ENCODE results near the gene ETNK1. TPM values are rescaled to one million over a fixed set of nuclear protein-coding genes. Genes with fewer than 3 reads are reported as not detected.

Gene ETNK1
- total RNA-seq, 1 experiment from 2014 or later: 70.1 TPM

DNA sequence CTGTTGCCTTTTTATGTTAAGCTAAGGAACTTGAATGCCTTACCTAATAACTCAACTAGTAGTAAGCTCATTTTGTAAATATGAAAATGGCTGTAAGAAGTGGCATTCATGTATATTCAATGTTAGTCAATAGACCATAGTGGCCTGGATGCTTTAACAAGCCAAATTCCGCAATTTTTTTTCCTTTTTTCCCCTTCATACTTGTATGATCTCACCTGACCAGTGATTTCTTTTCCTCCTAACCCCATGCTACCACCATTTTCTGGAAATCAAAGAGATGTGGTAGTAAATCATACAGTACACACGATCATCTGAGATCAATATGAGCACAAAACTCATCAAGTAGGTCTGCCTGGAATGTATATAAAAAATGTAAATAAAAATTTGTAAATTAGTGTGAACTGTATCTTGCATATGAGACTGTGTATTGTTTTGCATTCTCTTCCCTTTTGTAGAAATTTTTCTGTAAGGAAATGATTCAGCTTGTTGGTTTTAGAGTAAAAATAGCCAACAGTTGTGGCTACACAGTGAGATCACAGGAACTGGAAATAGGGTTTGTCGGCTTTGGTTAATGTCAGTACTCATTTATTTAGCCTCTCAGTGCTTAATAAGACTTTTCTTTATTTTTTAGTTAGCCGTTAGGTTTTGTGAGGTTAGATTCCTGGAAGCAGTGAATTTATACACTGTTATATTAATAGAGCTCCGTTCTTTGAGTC, 62.5 kb downstream of the ETNK1 start:
- H3K9me3 Mint-ChIP-seq: peaks cover 5% of the 10 kb centered on the region in 2 experiments
- H2BK5ac ChIP-seq (ENCODE audit: insufficient read length, low read length): no peak overlapping the region
- H3K79me2 ChIP-seq (ENCODE audit: insufficient read depth, low read length): no peaks in the 10 kb centered on the region
- peaks cover 2 to 3% of the 10 kb centered on the region in 2 experiments; a peak in 1 of 4 replicates for H3K4me1 Mint-ChIP-seq
- H3K23me2 ChIP-seq (ENCODE audit: insufficient read length, low read depth, low read length, poor library complexity, severe bottlenecking): no peaks in the 10 kb centered on the region
- H4K20me1 ChIP-seq (ENCODE audit: control insufficient read depth, insufficient read depth, insufficient read length): no peaks in the 10 kb centered on the region
- no peak overlapping the region for H3T11ph ChIP-seq (ENCODE audit: low read length)
- H4K5ac ChIP-seq (ENCODE audit: insufficient read length, low read depth, low read length): no peak overlapping the region
- no peak overlapping the region for H3K4me2 ChIP-seq (ENCODE audit: insufficient read depth, insufficient read length, low read length)
- H3K23ac ChIP-seq (ENCODE audit: insufficient read length, low read depth, low read length): no peak overlapping the region
- no peak overlapping the region for H2BK120ac ChIP-seq (ENCODE audit: low read depth, low read length, poor library complexity, severe bottlenecking)
- TF ChIP-seq, protein P1, sequence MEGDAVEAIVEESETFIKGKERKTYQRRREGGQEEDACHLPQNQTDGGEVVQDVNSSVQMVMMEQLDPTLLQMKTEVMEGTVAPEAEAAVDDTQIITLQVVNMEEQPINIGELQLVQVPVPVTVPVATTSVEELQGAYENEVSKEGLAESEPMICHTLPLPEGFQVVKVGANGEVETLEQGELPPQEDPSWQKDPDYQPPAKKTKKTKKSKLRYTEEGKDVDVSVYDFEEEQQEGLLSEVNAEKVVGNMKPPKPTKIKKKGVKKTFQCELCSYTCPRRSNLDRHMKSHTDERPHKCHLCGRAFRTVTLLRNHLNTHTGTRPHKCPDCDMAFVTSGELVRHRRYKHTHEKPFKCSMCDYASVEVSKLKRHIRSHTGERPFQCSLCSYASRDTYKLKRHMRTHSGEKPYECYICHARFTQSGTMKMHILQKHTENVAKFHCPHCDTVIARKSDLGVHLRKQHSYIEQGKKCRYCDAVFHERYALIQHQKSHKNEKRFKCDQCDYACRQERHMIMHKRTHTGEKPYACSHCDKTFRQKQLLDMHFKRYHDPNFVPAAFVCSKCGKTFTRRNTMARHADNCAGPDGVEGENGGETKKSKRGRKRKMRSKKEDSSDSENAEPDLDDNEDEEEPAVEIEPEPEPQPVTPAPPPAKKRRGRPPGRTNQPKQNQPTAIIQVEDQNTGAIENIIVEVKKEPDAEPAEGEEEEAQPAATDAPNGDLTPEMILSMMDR (conservative IDR thresholded peaks at IDR 0.05): no peak
- no peak overlapping the region for H3K4me3 Mint-ChIP-seq
- no peak overlapping the region for H4K91ac ChIP-seq (ENCODE audit: insufficient read length, low read depth, low read length)
- no peak overlapping the region for H3K56ac ChIP-seq (ENCODE audit: insufficient read length, low read depth, low read length)
- no peaks in the 10 kb centered on the region for H3K79me1 ChIP-seq (ENCODE audit: insufficient read depth, low read depth, low read length, poor library complexity, severe bottlenecking)
- peaks cover 12 to 33% (median 27%) of the 10 kb centered on the region in 3 experiments for H3K36me3 Mint-ChIP-seq (ENCODE audit: insufficient read depth in 1 of 3, low read depth in 3 of 3)
- no peak overlapping the region for H4K8ac ChIP-seq (replicated peaks; ENCODE audit: insufficient read length, low read depth, low read length)
- H3K9ac ChIP-seq (ENCODE audit: extremely low read depth, insufficient read length, low read length): no peak overlapping the region
- no peaks in the 10 kb centered on the region for H3K9me3 ChIP-seq (ENCODE audit: control insufficient read depth, low read depth, low read length)
- H2BK12ac ChIP-seq (ENCODE audit: insufficient read length, low read depth, low read length): no peak overlapping the region
- no peak overlapping the region for H3K18ac ChIP-seq (ENCODE audit: insufficient read length, low read depth, low read length)
- no peak overlapping the region for H3K27ac Mint-ChIP-seq
- no peaks in the 10 kb centered on the region for H3K27me3 Mint-ChIP-seq (ENCODE audit: low read depth)
- no peak overlapping the region for H2AK5ac ChIP-seq (ENCODE audit: insufficient read length, low read length)
- no peak overlapping the region for H2AFZ ChIP-seq (ENCODE audit: low read length)
- no peak overlapping the region for H3K4ac ChIP-seq (ENCODE audit: low read depth, low read length)
- no peaks in the 10 kb centered on the region for H3K27me3 ChIP-seq (ENCODE audit: insufficient read depth, low read length)
- H2BK15ac ChIP-seq (ENCODE audit: low read depth, low read length): no peak overlapping the region
- H3K14ac ChIP-seq (ENCODE audit: insufficient read depth, low read length): no peak overlapping the region
- no CpG with 5 or more reads among the region's 5 CpGs for WGBS (ENCODE audit: extremely low coverage, insufficient read length, low lambda C conversion rate)
- no peak overlapping the region for H2BK20ac ChIP-seq (ENCODE audit: low read depth, low read length, poor library complexity, severe bottlenecking)
- DNase-seq: no peak
- no peaks in the 10 kb centered on the region for H3K4me1 ChIP-seq (ENCODE audit: insufficient read depth, low read length)
- H3K27ac ChIP-seq (ENCODE audit: insufficient read length, low read depth, low read length): no peak overlapping the region
